Measurements from ENCODE around the gene FA2H.

Gene FA2H

DNA sequence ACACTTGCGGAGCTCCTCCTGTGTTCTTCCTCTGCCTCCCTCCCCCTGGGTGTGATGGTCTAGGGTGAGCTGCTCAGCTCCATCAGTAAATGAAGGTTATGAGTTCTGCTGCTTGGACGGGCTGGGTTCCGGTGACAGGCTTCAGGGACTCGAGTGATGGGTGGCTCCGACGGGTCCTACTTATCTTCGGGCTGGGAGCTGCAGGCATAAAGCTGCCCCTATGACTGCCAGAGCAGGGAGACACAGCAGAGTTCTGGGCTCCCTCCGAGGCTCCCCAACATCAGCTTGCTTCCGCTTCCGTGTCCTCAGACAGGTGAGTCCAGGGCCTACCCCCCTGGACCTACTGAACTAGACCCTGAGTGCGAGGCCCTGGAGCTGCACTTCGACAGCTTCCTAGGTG is 62.7 kb downstream of the FA2H start:
- TF ChIP-seq ISL1 (CRISPR knock-in tag; IDR thresholded peaks at IDR 0.05) (no peak), OSR1 (CRISPR knock-in tag; IDR thresholded peaks at IDR 0.05) (no peak), ZNF565 (CRISPR knock-in tag; conservative IDR thresholded peaks at IDR 0.05; ENCODE audit: low read depth) (no peak), ESRRG (CRISPR knock-in tag; IDR thresholded peaks at IDR 0.05) (no peak), ZFP3 (CRISPR knock-in tag; IDR thresholded peaks at IDR 0.05) (no peak), ZNF8 (CRISPR knock-in tag; IDR thresholded peaks at IDR 0.05) (no peak)
- TF ChIP-seq, protein P1, sequence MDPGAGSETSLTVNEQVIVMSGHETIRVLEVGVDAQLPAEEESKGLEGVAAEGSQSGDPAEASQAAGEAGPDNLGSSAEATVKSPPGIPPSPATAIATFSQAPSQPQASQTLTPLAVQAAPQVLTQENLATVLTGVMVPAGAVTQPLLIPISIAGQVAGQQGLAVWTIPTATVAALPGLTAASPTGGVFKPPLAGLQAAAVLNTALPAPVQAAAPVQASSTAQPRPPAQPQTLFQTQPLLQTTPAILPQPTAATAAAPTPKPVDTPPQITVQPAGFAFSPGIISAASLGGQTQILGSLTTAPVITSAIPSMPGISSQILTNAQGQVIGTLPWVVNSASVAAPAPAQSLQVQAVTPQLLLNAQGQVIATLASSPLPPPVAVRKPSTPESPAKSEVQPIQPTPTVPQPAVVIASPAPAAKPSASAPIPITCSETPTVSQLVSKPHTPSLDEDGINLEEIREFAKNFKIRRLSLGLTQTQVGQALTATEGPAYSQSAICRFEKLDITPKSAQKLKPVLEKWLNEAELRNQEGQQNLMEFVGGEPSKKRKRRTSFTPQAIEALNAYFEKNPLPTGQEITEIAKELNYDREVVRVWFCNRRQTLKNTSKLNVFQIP (CRISPR knock-in tag; IDR thresholded peaks at IDR 0.05; ENCODE audit: borderline replicate concordance, low read depth): no peak
- ATAC-seq: no peak

DNA sequence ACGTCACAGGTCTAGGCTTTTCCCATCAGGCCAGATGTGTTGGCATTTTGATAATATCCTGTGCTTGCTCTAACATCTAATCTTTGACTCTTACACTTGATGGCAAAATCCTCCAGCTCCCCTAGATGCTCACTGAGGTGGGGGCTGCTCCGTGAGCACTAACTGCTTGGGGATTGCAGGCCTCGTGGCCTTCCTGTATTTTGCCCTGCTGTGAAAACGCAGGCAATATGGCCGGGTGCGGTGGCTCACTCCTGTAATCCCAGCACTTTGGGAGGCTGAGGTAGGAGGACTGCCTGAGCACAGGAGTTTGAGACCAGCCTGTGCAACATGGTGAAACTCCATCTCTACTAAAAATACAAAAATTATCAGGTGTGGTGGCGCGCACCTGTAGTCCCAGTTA is 64.2 kb downstream of the FA2H start:
- ATAC-seq: no peak
- TF ChIP-seq ISL1 (CRISPR knock-in tag; IDR thresholded peaks at IDR 0.05) (no peak), GLIS3 (CRISPR knock-in tag; IDR thresholded peaks at IDR 0.05) (no peak), ESRRG (CRISPR knock-in tag; IDR thresholded peaks at IDR 0.05) (no peak), ZFP3 (CRISPR knock-in tag; IDR thresholded peaks at IDR 0.05) (no peak), ARNTL (CRISPR knock-in tag; IDR thresholded peaks at IDR 0.05; ENCODE audit: borderline replicate concordance, low read depth) (no peak), OSR1 (CRISPR knock-in tag; IDR thresholded peaks at IDR 0.05) (no peak)
- TF ChIP-seq, protein P2, sequence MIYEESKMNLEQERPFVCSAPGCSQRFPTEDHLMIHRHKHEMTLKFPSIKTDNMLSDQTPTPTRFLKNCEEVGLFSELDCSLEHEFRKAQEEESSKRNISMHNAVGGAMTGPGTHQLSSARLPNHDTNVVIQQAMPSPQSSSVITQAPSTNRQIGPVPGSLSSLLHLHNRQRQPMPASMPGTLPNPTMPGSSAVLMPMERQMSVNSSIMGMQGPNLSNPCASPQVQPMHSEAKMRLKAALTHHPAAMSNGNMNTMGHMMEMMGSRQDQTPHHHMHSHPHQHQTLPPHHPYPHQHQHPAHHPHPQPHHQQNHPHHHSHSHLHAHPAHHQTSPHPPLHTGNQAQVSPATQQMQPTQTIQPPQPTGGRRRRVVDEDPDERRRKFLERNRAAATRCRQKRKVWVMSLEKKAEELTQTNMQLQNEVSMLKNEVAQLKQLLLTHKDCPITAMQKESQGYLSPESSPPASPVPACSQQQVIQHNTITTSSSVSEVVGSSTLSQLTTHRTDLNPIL (CRISPR knock-in tag; IDR thresholded peaks at IDR 0.05; ENCODE audit: low read depth): no peak
- TF ChIP-seq, protein P3, sequence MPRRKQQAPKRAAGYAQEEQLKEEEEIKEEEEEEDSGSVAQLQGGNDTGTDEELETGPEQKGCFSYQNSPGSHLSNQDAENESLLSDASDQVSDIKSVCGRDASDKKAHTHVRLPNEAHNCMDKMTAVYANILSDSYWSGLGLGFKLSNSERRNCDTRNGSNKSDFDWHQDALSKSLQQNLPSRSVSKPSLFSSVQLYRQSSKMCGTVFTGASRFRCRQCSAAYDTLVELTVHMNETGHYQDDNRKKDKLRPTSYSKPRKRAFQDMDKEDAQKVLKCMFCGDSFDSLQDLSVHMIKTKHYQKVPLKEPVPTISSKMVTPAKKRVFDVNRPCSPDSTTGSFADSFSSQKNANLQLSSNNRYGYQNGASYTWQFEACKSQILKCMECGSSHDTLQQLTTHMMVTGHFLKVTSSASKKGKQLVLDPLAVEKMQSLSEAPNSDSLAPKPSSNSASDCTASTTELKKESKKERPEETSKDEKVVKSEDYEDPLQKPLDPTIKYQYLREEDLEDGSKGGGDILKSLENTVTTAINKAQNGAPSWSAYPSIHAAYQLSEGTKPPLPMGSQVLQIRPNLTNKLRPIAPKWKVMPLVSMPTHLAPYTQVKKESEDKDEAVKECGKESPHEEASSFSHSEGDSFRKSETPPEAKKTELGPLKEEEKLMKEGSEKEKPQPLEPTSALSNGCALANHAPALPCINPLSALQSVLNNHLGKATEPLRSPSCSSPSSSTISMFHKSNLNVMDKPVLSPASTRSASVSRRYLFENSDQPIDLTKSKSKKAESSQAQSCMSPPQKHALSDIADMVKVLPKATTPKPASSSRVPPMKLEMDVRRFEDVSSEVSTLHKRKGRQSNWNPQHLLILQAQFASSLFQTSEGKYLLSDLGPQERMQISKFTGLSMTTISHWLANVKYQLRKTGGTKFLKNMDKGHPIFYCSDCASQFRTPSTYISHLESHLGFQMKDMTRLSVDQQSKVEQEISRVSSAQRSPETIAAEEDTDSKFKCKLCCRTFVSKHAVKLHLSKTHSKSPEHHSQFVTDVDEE (CRISPR knock-in tag; IDR thresholded peaks at IDR 0.05): no peak
- TF ChIP-seq, protein P1 (CRISPR knock-in tag; IDR thresholded peaks at IDR 0.05; ENCODE audit: borderline replicate concordance, low read depth): no peak

DNA sequence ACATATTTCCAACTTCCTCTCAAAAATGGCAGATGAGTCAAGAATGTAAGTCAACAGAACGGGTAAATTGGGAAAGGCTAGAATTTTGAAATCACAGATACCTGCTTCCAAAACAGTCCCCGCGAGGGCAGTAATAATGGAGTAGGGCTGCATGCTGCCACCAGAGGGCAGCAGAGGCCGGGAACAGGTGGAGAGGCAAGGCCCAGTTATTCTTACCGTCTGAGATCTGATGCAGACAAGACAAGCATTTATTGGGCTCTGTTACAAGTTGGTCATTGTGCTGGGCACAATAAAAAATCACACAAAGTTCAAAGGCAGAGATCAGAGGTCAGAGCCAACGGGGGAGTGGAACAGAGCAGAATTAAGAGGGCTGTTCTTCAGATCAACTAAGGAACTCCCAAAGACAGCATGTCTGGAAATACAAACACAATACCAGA is 65.2 kb downstream of the FA2H start:
- TF ChIP-seq GLIS3 (CRISPR knock-in tag; IDR thresholded peaks at IDR 0.05) (no peak), ZNF70 (CRISPR knock-in tag; IDR thresholded peaks at IDR 0.05) (no peak), ZFP30 (CRISPR knock-in tag; IDR thresholded peaks at IDR 0.05) (no peak), ZNF565 (CRISPR knock-in tag; conservative IDR thresholded peaks at IDR 0.05; ENCODE audit: low read depth) (no peak), BACH2 (CRISPR knock-in tag; IDR thresholded peaks at IDR 0.05; ENCODE audit: borderline replicate concordance) (no peak), ARNTL (CRISPR knock-in tag; IDR thresholded peaks at IDR 0.05; ENCODE audit: borderline replicate concordance, low read depth) (no peak), ZFP3 (CRISPR knock-in tag; IDR thresholded peaks at IDR 0.05) (no peak), TCF4 (CRISPR knock-in tag; IDR thresholded peaks at IDR 0.05; ENCODE audit: borderline replicate concordance) (no peak), ISL1 (CRISPR knock-in tag; IDR thresholded peaks at IDR 0.05) (no peak), SNAI2 (CRISPR knock-in tag; IDR thresholded peaks at IDR 0.05) (no peak), OSR1 (CRISPR knock-in tag; IDR thresholded peaks at IDR 0.05) (no peak), TOX (CRISPR knock-in tag; IDR thresholded peaks at IDR 0.05; ENCODE audit: borderline replicate concordance) (no peak)
- TF ChIP-seq, protein P4, sequence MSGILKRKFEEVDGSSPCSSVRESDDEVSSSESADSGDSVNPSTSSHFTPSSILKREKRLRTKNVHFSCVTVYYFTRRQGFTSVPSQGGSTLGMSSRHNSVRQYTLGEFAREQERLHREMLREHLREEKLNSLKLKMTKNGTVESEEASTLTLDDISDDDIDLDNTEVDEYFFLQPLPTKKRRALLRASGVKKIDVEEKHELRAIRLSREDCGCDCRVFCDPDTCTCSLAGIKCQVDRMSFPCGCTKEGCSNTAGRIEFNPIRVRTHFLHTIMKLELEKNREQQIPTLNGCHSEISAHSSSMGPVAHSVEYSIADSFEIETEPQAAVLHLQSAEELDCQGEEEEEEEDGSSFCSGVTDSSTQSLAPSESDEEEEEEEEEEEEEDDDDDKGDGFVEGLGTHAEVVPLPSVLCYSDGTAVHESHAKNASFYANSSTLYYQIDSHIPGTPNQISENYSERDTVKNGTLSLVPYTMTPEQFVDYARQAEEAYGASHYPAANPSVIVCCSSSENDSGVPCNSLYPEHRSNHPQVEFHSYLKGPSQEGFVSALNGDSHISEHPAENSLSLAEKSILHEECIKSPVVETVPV (CRISPR knock-in tag; IDR thresholded peaks at IDR 0.05): no peak
- TF ChIP-seq, protein P1 (CRISPR knock-in tag; IDR thresholded peaks at IDR 0.05; ENCODE audit: borderline replicate concordance, low read depth): no peak
- TF ChIP-seq, protein P2 (CRISPR knock-in tag; IDR thresholded peaks at IDR 0.05; ENCODE audit: low read depth): no peak
- TF ChIP-seq, protein P5, sequence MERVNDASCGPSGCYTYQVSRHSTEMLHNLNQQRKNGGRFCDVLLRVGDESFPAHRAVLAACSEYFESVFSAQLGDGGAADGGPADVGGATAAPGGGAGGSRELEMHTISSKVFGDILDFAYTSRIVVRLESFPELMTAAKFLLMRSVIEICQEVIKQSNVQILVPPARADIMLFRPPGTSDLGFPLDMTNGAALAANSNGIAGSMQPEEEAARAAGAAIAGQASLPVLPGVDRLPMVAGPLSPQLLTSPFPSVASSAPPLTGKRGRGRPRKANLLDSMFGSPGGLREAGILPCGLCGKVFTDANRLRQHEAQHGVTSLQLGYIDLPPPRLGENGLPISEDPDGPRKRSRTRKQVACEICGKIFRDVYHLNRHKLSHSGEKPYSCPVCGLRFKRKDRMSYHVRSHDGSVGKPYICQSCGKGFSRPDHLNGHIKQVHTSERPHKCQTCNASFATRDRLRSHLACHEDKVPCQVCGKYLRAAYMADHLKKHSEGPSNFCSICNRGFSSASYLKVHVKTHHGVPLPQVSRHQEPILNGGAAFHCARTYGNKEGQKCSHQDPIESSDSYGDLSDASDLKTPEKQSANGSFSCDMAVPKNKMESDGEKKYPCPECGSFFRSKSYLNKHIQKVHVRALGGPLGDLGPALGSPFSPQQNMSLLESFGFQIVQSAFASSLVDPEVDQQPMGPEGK (CRISPR knock-in tag; IDR thresholded peaks at IDR 0.05; ENCODE audit: borderline replicate concordance): no peak
- ATAC-seq: peak; percentile 99

Data from SK-N-SH treated with all-trans-retinoic acid at 6 μM for 48 hours (cell line).